T-helper 2 cell (primary cell): Measurements from ENCODE around the gene RALY.

Experiments used
- DNase-seq, 5 experiments: peaks; one replicate each; pipeline versions ENCODE4 v3.0.0 to v3.0.0-alpha.2; 2012 to 2022

RALY gene

DNA sequence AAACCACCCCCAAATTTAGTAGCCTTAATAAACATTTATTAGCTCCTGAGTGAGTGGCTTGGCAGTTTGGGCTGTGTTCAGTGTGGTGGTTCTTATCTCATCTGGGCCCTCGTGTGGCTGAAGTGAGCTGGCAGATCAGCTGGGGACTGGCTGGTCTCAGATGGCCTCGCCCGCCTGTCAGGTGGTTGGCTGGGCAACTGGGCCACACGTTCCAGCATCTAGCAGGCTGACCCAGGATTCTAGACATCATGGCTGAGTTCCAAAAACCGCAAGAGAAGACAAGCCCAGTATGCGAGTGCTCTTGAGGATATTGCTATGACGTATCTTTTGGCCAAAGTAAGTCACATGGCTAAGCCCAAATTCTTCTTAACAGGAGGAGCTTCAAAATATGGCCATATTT lies 89.4 kb downstream of the RALY start:
- DNase-seq: no peak

DNA sequence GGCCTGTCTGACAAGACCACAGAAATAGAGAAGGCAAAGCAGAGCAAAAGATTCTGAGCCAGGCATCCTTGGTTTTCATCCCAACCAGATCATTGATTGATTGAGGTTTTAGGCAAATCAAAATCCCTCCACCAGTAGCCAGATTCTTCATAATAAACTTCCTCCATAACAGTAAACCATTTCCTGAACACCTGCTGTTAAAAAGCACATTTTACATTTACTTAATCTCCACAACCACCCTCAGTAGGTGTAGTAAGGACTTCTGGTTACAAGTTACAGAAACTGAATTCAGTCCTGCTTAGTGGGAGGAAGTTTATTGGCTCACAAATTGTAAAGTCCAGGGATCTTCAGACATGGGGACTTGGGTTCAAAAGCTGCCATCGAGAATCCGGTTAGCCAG lies 90.1 kb downstream of the RALY start:
- no peak for DNase-seq

DNA sequence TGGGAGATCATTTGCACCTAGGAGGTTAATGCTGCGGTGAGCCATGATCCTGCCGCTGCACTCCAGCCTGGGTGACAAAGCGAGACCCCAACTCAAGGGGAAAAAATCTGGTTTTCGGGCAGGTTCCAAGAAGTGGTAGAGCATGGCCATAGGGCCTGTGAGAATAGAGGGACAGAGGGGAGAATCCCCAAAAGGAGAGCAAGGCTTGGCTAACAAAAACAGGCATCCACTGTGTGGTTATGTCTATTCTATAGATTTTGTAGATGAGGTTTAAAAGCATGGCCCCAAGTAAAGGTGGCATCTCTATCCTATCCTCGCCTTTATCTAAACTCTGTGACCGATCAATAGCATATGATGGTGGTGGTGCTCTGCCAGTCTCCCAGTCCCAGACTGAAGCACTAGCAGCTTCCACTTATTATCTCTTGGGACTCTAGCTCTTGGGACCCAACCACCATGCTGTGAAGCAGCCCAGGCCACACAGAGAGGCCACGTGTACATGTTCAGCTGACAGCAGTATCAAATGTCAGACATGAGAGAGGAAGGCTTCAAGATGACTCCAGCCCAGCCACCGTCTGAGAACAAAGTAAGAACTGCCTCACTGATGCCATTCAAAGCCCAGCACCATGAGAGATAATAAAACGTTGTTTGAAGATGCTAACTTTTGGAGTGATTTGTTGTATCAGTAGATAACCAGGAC lies 90.7 kb downstream of the RALY start:
- DNase-seq: no peak

DNA sequence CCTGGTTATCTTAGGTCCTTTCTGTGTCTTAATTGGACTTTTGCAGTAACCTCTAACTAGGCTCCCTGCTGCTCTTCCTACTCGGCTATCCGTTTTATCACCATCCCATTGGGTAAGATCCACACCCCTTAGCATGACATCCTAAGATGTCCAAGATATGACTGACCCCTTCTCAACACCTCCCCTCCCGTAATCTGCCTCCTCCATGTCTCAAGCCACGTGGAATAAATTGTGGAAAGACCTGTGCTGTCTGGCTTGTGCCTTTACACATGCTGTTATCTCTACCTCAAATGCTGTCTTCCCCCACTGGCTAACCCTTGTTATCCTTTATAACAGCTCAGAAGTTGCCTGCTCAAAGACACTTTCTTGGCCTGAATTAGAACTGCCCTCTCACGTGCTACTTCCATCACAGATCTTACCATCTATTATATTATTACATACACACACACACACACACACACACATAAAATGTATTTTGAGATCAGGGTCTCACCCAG lies 91.9 kb downstream of the RALY start:
- no peak for DNase-seq

DNA sequence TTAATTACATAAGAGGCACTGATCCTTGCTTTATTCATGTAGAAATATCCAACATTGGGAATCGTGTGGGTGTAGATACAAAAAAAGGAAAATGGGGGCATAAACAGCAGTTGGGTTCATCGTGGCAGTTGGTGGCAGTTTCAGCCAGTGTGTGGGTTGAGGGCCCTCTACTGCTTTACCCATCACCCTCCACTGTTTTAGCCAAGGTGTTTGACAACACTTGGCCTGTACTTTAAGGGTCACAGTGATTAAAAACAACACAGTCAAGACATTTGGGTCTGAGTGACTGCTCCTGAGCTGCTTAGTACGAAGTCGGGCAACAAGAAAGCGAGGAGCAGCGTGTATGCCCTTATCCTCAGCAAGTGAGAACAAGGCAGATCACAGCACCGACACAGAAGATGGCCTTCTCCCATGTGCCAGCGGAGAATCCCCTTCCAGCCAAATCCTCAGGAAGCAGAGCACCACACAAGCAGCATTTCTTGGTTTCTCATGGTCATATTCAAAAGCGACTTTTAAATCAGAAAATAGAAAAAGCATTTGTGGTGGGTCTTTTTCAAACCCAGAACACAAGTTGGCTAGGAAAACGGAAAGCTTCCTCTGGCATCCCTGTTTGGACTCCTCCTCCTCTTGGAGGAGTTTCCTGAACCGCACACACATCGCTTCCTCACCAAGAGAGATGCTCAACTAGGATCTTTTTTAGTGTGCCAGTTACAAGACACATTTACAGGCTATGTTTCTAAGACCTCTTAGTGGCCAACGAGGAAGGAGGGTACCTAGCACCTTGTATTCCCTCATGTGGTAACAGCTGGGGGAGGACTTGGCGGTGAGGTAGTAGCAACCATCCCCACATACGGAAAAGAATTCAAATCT lies 94.8 kb downstream of the RALY start:
- DNase-seq: no peak

DNA sequence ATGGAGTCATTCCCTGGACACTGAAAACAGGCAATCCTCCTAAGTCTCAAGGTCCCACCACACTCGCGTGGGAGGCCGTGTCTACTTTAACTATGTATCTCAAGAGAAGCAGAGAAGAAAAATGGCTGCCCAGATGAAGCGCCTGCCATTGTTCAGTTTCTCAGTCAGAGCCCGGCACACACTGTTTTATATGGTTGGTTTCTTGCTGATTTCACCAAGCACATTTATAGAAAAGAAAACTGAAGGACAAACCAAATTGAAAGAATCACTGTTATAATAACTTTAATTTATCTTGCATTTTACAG lies 95.4 kb downstream of the RALY start:
- DNase-seq: no peak

DNA sequence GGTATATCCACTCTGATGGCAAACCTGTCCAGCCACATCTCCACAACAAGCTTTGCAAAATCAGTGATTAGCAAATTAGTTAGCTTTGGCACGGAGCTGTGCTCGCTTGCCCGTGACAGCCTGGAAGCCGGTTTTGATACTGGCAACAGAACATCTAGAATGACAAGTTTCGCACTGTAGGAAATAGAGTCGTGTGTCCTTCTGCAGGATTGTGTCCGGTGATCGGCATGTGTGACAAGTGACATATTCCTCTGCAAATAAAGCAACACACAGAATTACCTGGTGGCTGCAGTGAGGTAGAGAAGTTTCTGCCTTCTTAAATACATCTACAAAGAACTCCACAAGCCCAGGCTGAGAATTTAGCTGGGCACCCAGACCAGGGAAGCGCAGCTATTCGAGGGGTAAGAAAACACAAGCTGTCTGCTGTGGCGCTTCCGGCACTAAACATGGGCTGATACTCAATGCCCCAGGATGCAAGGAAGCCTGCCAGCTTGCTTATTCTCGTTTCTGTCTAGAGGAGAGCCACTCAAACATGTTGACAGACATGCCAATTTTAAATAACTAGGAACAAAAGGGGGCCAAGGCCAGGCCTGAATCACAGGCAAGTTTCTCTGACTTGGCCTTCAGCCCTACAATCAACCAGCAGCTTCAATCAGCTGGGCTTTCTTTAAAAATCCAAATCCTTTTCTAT lies 96.1 kb downstream of the RALY start:
- no peak for DNase-seq

DNA sequence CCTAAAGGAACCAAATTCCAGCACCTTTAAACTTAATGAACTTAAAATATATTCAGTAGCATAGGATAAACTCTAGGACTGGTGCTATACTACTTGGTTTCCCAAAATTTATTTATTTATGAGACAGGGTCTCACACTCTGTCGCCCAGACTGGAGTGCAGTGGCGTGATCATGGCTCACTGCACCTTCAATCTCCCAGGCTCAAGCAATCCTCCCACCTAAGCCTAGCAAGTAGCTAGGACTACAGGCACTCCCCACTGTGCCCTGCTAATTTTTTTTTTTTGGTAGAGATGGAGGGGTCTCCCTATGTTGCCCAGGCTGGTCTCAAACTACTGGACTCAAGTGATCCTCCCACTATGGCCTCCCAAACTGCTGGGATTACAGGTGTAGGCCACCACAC lies 96.9 kb downstream of the RALY start:
- DNase-seq: no peak

DNA sequence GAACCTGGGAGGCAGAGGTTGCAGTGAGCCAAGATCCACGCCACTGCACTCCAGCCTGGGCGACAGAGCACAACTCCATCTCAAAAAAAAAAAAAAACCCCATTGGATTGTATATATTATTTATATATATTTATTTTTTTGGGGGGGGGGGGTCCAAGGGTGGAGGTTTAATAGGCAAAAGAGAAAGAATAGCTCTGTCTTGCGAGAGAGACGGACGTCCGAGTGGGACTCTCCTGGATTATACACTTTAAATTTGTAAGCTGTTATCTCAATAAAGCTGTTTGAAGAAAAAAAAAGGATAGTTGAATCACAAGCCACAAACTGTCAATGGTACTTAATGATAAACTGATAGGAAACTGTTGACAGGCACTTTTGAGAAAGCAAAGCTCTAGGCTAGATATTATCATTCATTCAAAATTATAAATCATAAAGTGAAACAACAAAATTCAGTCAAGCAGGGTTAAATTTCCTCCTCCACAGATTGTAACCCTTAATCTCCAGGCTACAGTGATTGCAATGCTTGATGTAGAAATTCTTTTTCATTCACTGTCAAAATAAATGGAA lies 98.0 kb downstream of the RALY start:
- peak in 1 of 5 experiments; percentile 53 for DNase-seq

DNA sequence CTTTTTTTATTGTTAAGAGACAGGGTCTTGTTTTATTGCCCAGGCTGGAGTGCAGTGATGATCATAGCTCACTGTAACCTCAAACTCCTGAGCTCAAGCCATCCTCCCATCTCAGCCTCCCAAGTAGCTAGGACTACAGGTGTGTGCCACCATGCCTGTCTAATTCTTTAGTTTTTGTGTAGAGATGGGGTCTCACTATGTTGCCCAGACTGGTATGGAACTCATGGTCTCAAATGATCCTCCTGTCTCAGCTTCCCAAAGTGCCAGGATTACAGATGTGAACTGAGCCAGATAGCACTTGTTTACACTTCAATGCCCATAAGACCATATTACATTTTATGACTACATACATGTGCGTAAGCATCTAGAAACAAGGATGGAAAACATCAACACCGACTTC lies 100.2 kb downstream of the RALY start:
- no peak for DNase-seq

DNA sequence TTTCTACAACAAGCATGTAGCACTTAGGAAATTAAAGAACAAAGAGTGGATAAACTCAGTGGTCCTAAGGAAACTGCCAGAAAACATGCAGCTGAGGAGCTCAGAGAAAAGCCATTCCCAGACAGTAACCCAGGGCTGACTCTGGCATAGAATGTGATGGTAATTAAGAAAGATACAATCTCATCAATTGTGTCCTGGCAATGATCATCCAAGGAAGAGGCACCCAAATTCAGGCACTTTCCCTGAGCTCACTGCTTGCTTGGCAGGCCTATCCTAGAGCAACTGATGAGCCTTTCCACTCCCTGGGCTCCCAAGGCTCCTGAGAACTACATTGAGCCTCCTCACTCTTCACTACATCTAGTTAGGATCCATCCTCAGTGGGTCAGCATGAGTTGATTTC lies 102.1 kb downstream of the RALY start:
- DNase-seq: no peak

DNA sequence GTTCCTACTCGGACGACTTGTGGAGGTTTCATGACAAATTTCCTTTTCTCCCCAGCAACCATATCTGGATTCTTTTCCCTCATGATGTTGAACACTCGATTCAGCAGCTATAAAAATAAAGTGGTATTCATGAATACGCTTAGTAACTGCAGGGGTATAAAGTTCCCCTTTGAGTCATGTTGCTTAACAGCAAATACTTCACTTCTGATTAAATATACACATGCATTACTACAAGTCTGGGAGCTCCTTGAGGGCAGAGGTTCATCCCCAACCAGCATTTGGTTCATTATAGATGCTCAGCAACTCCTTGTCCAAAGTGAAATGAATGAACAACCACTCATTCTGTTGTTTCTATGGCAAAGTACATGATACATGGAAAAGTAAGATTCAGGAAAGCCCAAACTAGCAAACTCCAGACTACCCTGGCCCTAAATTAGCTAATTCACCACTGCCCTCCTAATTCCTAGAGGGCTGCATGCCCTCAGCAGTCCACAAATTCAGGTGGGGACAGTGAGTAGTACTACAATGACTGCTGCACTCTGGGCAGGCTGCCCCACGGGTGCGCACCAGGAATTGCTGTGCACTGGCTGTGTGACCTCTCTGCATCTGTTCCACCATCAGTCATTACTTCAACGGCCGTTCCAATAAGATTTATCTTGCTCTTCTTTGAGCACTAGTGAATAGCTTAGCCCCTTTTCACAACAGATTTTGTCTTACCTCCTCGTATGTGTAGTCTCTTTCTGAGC lies 103.2 kb downstream of the RALY start:
- DNase-seq: no peak

DNA sequence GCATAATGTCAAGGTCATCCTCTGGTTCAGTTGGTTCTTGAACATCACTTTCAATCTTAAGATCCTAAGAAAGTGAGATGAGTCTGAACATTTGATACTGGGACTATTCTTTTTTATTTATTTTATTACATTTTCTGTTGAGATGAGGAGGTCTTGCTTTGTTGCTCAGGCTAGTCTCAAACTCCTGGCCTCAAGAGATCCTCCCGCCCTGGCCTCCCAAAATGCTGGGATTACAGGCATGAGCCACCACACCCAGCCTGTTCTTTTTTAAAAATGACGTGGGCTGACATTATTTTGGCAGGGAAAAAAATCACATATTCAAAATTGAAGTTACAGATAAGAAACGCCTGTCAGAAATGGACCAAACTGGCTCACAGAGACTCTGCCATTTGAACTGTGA lies 104.9 kb downstream of the RALY start:
- DNase-seq: no peak

DNA sequence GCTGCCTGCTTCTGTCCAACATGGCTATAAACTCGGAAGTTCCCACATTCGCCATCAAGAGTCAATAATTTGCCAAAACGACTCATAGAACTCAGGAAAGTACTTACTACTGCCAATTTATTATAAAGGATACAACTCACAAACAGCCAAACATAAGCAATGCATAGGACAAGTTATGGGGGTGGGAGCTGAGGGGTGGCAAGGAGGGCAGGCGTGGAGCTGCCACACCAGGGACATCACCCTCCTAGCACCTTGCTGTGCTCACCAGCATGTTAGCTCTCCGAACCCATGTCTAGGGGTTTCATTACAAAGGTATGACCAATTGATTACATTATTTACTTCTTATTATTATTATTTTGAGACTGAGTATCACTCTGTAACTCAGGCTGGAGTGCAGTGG lies 106.0 kb downstream of the RALY start:
- DNase-seq: no peak

DNA sequence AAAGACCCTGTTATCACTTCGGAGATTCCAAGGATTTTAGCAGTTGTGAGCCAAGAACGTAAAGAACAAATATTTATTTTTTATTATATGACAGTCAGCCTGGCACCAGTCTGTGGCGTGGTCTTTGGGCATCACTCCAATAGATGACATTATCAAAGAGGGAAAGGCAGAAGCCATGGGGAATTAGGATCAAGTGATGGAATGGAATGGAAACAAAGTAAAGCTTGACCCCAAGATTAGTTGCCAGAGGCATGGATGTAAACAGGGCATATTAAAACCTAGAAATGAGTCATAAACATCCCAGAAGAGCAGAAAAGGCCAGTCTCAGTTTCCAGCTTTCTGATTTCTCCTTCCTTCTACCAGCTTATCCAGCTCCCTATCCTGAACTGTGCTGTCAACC lies 106.9 kb downstream of the RALY start:
- DNase-seq: no peak

DNA sequence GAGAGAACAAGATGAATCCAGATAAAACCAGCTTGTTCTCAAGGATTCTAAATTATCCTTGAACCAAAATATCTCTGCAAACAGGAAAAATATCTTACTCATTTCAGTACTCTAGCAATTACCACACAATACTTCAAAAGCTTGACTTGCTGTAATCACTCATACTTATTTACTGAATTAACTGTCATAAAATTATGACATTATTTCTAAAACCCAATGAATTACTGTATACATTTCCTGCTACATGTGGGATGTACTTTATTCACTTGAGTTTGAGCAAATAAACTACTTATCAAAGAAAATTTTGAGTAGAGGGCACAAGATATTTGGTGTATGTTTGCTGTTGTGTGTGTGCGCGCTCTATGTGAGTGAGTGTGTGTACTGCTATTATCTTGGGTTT lies 108.6 kb downstream of the RALY start:
- DNase-seq: peak in 1 of 5 experiments; percentile 42

DNA sequence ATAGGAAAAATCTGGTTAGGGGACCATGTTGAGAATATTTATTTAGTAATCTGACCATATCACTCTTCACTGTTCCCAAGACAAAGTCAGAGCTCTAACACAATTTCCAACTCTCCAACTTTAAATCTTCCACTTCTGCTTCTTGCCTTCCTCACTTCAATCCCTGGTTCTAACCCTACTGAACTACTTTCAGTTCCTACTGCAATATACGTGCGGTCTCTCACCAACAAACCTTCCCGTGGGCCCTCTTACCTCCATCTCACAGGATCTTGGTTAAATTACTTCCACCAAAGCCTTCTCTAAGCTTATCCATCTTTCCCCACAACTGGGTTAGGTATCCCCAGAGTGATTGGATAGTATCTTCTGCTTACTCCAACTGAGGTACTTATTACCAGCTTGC lies 110.3 kb downstream of the RALY start:
- no peak for DNase-seq

DNA sequence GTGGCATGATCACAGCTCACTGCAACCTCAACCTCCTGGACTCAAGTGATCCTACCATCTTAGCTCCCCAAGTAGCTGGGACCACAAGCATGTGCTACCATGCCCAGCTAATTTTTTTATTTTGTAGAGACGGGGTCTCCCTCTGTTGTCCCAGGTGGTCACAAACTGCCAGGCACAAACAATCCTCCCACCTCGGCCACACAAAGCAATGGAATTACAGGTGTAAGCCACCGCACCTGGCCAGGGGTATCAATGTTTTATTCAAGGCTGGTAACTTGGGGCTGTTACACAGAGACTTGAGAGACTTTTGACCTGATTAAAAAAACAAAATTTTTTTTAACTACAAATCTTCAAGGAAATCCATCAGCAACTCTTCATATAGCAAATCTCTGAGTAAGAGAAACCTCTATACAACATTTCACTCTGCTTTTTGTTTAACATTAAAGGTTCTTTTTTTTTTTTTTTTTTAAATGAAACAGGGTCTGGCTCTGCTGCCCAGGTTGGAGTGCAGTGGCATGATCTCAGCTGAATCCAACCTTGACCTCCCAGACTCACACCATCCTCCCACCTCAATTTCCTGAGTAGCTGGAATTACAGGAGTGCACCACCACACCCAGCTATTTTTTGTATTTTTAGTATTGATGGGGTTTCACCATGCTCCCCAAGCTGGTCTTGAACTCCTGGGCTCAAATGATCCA lies 112.4 kb downstream of the RALY start:
- DNase-seq: no peak

DNA sequence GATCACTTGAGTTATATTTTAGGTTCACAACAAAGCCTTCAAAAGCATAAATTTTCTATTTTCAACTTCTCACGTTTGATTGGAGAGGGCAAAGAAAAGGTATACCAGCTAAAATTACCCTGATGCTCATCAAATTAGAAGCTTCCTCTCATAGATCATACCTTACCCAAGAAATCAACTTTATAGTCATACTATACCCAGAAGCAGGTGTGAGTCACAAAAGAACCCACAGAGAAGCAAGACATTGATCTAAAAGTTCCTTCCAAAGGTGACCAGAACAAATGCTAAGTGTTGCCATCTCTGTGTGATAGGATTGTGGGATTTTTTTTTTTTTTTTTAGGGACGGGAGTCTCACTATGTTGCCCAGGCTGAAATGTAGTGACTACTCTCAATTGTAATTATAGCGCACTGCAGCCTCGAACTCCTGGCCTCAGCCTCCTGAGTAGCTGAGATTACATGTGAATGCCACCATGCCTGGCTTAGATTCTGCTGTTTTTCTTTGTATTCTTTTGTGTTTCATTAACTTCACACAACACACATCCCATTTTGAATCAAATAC lies 115.0 kb downstream of the RALY start:
- peak in 1 of 5 experiments; percentile 41 for DNase-seq

DNA sequence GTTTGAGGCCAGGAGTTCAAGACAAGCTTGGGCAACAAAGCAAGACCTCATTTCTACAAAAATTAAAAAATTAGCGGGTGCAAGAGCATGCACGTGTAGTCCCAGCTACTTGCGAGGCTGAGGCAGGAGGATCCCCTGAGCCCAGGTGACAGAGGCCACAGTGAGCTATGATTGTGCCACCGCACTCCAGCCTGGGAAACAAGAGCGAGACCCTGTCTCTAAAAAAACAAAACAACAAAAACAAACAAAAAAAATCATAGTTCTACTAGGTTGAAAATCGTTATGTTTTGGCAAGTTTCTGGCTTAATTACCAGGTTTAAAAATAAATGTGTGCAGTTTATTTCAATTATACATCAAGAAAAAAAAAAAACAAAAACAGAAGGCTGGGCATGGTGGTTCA lies 115.7 kb downstream of the RALY start:
- no peak for DNase-seq

DNA sequence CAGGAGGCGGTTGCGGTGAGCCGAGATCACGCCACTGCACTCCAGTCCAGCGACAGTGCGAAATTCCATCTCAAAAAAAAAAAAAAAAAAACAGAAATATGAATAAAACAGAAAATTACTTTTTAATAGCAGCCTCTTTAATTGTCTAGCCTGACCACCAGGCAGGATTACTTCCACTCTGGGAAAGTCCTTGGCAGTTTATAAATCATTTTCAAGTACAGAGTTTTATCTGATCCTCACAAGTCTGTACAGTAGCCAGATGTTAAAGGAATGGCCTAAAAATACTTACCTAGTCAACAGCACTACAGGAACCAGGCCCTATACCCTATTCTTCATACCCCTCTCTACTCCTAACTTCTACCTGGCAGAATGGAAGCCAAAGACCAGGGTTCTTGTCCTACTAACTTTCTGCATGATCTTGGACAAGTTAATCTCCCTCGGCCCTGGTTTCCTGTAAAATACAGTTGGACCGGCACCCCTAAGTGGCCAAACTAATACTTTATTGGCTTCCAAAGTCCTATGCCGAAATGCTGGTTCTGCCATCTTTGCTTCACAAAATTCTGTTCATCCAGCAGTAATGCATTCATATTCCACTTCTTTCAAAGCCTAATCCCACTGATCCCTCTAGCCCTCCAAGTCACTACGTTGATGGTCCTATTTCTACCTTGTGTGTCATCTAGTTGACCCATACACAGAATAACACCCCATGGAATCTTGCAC lies 116.5 kb downstream of the RALY start:
- no peak for DNase-seq
